Measurements from ENCODE around the gene SCGN. TPM values are rescaled to one million over a fixed set of nuclear protein-coding genes. Genes with fewer than 3 reads are reported as not detected.

Gene SCGN
- total and polyA plus RNA-seq, 11 donors = 0.27 to 12.0 (median 1.1) TPM; not detected in 3

DNA sequence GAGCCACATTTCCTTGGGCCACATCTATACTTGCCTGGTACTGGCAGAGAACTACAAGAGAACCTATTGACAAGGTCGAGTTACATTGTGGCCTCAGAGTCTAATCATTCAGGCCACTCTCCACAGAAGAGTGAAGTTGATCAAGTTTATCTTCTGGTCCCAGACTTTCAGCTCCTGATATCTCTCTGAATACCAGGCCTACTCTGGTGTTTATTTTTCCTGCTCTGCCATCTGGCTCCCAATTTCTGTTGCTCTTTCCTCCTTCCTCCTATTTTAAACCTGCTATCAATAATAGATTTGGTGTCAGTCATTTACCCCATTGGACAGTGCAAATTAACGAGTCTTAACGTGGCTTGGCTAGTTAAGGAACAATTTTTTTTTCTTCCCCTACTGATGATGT lies 46.6 kb downstream of the SCGN start:
- Histone ChIP-seq H3K36me3 (no peaks in the 10 kb centered on the region), H3K4me1 (no peaks in the 10 kb centered on the region), H3K4me3 (no peak overlapping the region), H3K27me3 (peaks cover 0 to 10% (median 0%) of the 10 kb centered on the region in 9 donors), H3K27ac (no peak overlapping the region), H3K9me3 (no peaks in the 10 kb centered on the region)
- intact Hi-C loops (cut with DNase I) = no loop called here
- 30 to 43% (median 35%) methylated on average over 3 of the region's 3 CpGs for WGBS, 4 donors
- no peak for ATAC-seq
- TF ChIP-seq POLR2A (IDR thresholded peaks at IDR 0.05) = no peak
- TF ChIP-seq, protein P1, sequence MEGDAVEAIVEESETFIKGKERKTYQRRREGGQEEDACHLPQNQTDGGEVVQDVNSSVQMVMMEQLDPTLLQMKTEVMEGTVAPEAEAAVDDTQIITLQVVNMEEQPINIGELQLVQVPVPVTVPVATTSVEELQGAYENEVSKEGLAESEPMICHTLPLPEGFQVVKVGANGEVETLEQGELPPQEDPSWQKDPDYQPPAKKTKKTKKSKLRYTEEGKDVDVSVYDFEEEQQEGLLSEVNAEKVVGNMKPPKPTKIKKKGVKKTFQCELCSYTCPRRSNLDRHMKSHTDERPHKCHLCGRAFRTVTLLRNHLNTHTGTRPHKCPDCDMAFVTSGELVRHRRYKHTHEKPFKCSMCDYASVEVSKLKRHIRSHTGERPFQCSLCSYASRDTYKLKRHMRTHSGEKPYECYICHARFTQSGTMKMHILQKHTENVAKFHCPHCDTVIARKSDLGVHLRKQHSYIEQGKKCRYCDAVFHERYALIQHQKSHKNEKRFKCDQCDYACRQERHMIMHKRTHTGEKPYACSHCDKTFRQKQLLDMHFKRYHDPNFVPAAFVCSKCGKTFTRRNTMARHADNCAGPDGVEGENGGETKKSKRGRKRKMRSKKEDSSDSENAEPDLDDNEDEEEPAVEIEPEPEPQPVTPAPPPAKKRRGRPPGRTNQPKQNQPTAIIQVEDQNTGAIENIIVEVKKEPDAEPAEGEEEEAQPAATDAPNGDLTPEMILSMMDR (IDR thresholded peaks at IDR 0.05) = no peak
- DNase-seq = no peak

DNA sequence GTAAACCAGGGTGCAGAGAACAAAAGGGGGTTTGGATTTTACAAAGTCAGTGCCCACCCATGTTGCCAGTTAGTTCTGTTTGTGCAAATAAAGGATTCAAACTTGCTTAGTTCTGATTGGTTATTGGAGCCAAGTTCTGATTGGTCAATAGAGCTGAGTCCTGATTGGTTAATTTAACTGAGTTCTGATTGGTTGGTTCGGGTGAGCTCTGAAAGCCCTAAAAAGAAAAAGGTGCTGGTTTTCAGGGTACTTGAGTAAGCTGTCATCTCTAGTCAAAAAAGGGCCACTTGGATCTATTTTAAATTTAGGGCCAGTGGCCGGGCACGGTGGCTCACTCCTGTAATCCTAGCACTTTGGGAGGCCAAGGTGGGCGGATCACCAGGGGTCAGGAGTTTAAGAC lies 47.6 kb downstream of the SCGN start:
- intact Hi-C loops (cut with DNase I) = no loop called here
- H3K4me1 ChIP-seq = no peaks in the 10 kb centered on the region
- 83 to 92% (median 90%) methylated on average over 4 of the region's 4 CpGs for WGBS, 4 donors
- no peak for TF ChIP-seq POLR2A (IDR thresholded peaks at IDR 0.05)
- TF ChIP-seq, protein P1 (IDR thresholded peaks at IDR 0.05) = no peak
- ATAC-seq (no peak), DNase-seq (no peak)
- H3K27ac ChIP-seq = no peak overlapping the region
- peaks cover 0 to 10% (median 0%) of the 10 kb centered on the region in 9 donors for H3K27me3 ChIP-seq
- H3K4me3 ChIP-seq = no peak overlapping the region
- no peaks in the 10 kb centered on the region for H3K9me3 ChIP-seq
- no peaks in the 10 kb centered on the region for H3K36me3 ChIP-seq

DNA sequence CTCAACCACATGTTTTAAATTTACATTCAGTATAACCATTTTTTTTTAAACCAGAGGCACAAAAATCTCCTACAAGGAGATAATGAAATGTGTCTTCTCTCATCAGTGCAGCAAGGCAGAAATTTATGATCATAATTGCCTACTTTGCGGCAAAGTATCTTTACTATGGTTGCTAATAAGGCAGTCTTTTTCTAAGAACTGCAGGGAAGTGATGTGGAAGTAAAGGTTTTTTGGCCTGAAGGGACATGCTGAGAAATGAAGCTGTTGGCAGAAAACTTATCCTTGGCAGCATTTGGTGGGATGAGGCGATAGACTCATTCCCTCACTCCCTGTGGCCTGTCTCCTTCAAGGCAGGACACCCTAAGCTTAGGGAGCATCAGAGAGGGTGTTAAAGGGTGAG lies 48.7 kb downstream of the SCGN start:
- intact Hi-C loops (cut with DNase I) = no loop called here
- H3K27ac ChIP-seq = no peak overlapping the region
- DNase-seq = no peak
- H3K4me1 ChIP-seq = no peaks in the 10 kb centered on the region
- no peak for ATAC-seq
- TF ChIP-seq, protein P1 (IDR thresholded peaks at IDR 0.05) = no peak
- no peak for TF ChIP-seq POLR2A (IDR thresholded peaks at IDR 0.05)
- 82 to 92% (median 89%) methylated on average over 2 of the region's 2 CpGs for WGBS, 4 donors
- H3K4me3 ChIP-seq = no peak overlapping the region
- H3K36me3 ChIP-seq = no peaks in the 10 kb centered on the region
- peaks cover 0 to 10% (median 0%) of the 10 kb centered on the region in 9 donors for H3K27me3 ChIP-seq
- H3K9me3 ChIP-seq = no peaks in the 10 kb centered on the region

DNA sequence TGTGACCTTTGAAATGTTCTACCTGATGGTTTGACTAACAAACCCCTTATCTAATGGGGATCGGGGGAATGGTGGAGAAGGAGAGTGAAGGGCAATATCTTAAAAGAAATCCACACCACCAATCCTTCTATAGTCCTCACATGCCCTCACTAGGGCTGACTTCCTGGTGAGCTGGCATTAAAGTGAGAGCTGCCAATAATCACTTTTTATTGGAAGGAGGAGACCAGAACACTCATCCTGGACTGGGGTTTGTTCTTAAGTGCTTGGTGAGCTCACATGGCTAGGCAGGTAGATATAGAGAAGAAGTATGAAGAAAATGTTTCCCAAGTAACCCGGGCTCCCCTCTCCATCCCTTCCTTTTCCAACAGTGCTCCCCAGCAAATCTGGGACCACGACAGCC lies 49.8 kb downstream of the SCGN start:
- peaks cover 0 to 4% (median 0%) of the 10 kb centered on the region in 9 donors for H3K27me3 ChIP-seq
- H3K36me3 ChIP-seq = no peaks in the 10 kb centered on the region
- WGBS, 4 donors = 80 to 85% (median 84%) methylated on average over 3 of the region's 3 CpGs
- H3K9me3 ChIP-seq = no peaks in the 10 kb centered on the region
- DNase-seq (no peak), ATAC-seq (no peak)
- no peak overlapping the region for H3K27ac ChIP-seq
- TF ChIP-seq, protein P1 (IDR thresholded peaks at IDR 0.05) = no peak
- TF ChIP-seq POLR2A (IDR thresholded peaks at IDR 0.05) = no peak
- intact Hi-C loops (cut with DNase I) = no loop called here
- no peaks in the 10 kb centered on the region for H3K4me1 ChIP-seq
- no peak overlapping the region for H3K4me3 ChIP-seq
